Stimulated activated CD4-positive, alpha-beta T cell treated with anti-CD3 and anti-CD28 coated beads, TNF-alpha, amount 100 ng/mL, for 1 hour (primary cell): ENCODE measurements around the gene ZNF506.
"Not testable (repeated sequence)": the region's sequence is repeated elsewhere in the genome, so short reads cannot be mapped to it uniquely, and the experiment has no call there.

Experiments used
- DNase-seq, 3 donors: peaks; one replicate each; pipeline ENCODE4 v3.0.0-alpha.2; 2020; ENCODE audit warnings: low read depth in 3 of 3, low spot score in 1 of 3

The ZNF506 gene

DNA sequence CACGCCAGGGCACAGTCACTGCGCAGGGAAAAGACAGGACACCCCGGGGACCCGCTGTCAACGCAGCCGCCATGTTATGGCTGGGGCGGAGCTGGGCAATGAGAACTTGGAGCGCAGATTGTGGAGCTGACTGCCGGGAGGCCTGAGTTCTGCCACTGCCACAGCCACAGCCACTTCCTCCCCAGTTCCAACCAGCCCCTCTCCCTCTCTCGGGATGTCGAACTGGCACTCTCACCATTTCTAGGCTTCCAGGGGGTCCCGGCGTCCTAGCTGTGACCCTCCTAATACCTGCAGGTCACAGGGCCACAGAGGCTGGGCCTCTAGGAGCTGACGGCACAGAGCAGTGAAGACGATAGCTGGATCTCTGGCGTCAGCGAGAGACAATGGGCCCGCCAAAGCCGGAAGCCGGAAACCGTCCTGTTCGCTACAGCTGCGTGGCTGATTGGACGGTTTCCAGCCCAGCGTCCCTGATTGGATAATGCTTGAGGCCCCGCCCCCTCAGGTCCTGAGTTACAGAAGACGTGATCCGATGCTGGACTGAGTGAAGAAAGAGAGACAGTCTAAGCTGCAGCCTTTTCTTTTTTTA, at the start of gene ZNF506:
TSS of gene ZNF506 (minus strand) at position 385 of the 586 bp plus-strand sequence. CDS start at position 238, 147 bp downstream.
- DNase-seq, result peak; percentile 90 to 91 (median 91)

DNA sequence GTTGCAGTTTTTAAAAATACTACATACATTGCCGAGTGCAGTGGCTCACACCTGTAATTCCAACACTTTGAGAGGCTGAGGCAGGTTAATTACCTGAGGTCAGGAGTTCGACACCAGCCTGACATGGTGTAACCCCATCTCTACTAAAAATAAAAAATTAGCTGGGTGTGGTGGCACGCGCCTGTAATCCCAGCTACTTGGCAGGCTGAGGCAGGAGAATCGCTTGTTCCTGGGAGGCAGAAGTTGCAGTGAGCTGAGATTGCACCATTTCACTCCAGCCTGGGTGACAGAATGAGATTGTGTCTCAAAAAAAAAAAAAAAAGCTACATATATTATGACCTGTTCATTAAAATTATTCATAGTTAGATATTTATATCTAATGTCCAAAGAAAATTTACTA, 48.5 kb upstream of the ZNF506 start:
- DNase-seq, result not testable (repeated sequence)

DNA sequence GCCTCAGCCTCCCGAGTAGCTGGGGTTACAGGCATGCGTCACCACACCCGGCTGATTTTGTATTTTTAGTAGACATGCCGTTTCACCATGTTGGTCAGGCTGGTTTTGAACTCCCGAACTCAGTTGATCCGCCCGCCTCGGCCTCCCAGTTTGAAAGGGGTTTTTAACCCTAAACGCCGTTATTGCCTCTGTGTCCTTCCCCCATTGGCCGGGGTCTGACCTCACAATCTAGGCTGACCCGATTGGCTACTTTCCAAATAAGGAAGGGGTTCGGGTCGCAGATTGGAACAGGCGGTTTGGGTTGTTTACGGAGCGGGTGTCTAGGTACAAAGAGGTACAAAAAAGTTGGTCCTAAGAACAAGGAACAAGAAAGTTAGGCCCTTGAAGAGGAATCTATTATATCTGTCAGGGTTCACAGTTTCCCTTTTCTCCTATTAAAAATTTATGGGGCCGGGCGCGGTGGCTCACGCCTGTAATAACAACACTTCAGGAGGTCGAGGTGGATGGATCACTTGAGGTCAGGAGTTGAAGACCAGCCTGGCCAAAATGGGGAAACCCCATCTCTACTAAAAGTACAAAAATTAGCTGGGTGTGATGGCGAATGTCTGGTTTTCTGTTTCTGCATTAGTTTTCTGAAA, 45.2 kb upstream of the ZNF506 start:
- DNase-seq, result peak in 2 of 3 donors; percentile 2 to 24

DNA sequence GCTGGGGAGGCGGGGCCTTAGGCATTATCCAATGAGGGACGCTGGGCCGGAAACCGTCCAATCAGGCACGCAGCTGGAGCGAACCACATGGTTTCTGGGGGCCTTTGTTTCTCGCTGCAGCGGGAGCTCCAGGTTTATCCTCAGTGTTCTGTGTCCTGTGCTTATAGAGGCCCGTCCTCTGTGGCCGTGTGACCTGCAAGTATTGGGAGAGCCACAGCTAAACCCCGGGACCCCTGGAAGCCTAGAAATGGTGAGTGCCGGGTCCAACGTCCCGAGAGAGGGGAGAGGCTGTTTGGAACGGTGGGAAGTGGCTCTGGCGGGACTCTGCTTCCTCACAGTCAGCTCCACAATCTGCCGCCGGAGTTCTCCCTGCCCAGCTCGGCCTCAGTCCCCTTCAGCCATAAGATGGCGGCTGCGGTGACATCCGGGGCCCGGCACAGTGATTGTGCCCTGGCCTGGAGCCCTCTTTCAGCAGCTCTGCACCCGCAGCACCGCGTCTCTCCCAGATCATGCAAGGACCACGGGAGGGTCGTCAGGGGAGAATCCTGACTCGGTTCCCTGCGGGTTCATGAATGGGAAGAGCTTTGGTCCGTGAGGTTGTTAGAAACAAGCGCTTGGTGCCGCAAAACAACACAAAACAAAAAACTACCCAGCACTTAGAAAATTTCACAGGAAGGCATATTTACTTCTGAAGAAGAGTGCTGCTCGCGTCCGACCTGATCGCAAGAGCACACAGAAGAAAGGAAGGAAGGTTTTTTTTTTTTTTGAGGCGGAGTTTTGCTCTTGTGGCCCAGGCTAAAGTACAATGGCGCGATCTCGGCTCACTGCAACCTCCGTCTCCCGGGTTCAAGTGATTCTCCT, 44.4 kb upstream of the ZNF506 start, which contains the start of gene ZNF253:
TSS of gene ZNF253 (plus strand) at position 133 of the 861 bp plus-strand sequence. CDS start at position 248, 115 bp downstream.
- DNase-seq, result peak; percentile 81 to 86 (median 83)

DNA sequence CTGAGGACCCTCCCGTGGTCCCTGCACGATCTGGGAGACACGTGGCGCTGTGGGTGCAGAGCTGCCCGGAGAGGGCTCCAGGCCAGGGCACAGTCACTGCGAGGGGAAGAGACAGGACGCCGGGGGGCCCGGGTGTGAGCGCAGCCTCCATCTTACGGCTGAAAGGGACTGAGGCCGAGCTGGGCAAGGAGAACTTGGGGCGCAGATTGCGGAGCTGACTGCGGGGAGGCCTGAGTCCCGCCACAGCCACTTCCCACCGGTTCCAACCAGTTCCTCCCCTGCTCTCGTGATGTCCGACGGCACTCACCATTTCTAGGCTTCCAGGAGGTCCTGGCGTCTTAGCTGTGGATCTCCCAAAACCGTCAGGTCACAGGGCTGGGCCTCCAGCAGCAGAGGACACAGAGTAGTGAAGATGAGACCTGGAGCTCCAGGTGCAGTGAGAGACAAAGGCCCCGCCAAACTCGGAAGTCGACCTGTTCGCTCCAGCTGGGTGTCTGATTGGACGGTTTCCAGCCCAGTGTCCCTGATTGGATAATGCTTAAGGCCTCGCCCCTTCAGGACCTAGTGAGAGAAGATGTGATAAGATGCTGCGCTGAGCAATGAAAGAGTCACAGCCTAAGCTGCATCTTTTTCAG, 39.3 kb upstream of the ZNF506 start:
- DNase-seq, result peak in 1 of 3 donors; percentile 13

DNA sequence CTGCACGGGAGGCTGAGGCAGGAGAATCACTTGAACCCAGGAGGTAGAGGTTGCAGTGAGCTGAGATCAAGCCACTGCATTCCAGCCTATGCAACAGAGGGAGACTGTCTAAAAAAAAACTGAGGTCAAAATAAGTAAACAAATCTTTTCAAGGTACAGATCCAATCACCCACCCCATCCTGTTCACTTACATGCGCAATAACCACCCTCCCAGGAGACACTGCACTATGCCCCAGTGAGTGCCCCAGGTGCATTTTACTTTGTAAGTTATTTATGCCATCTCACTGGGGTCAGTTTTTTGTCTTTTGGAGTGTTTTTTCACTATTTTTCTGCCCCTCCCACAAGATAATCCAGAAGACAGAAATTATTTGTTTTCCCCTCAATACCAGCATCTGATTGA, 37.2 kb upstream of the ZNF506 start:
- no peak for DNase-seq

DNA sequence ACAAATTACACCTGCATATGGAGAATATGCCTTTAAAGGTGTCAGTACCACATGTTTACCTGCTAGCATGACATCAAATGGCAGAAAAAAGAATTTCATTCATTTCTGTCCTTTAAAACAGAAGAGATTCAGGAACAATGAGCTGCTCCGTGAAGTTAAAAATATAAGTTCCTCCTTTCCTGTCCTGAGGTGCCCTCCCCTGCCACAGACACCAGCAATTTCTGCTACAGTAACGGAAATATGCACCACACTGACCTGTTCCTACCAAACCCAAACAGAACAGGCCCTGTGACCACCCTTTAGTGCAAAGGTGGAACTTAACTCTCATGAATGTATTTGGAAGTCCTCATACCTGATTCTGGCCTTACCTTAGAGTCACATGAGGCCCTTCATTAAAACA, 30.2 kb upstream of the ZNF506 start:
- DNase-seq, result not testable (repeated sequence)

DNA sequence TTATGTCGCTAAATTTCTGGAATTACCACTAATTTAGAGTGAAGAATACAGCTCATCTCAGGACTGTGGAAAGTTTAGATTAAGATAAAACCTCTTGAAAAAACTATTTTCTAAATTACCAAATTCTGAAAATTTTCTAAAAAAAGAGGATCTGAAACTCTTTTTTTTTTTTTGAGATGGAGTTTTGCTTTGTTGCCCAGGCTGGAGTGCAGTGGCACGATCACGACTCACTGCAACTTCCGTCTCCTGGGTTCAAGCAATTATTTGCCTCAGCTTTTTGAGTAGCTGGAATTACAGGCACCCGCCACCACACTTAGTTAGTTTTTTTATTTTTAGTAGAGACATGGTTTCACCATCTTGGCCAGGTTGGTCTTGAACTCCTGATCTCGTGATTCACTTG, 27.5 kb upstream of the ZNF506 start:
- no peak for DNase-seq

DNA sequence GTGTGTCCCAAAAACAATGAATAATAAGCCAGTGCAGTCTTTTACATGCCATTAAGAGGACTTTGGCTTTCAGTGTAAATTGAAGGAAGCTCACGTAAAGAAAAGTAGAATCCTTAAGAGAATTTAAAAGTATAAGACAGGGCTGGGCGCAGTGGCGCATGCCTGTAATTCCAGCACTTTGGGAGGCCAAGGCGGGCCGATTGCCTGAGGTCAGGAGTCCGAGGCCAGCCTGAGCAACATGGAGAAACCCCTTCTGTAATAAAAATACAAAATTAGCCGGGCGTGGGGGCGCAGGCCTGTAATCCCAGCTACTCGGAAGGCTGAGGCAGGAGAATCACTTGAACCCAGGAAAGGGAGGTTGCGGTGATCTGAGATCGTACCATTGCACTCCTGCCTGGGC, 26.2 kb upstream of the ZNF506 start:
- DNase-seq, result no peak

DNA sequence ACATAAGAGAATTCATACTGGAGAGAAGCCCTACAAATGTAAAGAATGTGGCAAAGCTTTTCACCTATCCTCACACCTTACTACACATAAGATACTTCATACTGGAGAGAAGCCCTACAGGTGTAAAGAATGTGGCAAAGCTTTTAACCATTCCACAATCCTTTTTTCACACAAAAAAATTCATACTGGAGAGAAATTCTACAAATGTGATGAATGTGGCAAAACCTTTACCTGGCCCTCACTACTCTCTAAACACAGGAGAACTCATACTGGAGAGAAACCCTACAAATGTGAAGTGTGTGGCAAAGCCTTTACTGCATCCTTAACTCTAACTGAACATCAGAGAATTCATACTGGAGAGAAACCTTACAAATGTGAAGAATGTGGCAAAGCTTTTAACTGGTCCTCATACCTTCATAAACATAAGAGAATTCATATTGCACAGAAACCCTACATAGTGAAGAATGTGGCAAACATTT, 14.0 kb upstream of the ZNF506 start:
- no peak for DNase-seq

DNA sequence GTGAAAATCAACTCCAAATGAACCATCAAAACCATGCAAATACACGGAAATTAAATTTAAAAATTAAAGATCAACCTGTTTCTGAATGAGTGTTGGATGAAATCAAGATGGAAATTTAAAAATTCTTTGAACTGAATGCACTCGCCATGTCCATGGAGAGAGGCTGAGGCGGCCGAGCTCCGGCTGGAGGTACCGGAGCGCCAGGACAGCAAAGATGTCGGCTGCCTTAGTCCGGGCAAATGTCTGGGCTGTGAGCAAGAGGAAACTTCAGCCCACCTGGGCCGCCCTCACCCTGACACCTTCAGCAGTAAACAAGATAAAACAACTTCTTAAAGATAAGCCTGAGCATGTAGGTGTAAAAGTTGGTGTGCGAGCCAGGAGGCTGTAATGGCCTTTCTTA, 5.3 kb upstream of the ZNF506 start:
- no peak for DNase-seq

DNA sequence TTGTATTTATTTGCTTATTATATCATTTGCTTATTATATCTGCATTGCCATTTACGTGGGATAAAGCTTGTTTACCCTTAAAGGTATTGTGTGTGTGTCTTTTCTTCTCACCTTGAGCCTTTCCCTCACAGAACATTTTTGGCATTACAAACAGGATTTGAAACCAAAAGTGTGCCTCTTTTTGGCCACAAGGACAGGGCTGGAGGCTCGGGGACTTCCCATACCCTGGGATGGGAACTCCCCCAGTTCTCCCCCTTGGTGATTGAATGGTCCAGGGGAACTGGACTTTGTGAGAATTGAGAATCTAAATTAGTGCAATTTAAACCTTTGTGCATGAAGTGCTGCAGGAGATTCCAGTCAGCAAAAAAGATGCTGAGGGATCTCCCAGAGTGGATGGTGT, 2.4 kb upstream of the ZNF506 start:
- DNase-seq, result no peak

DNA sequence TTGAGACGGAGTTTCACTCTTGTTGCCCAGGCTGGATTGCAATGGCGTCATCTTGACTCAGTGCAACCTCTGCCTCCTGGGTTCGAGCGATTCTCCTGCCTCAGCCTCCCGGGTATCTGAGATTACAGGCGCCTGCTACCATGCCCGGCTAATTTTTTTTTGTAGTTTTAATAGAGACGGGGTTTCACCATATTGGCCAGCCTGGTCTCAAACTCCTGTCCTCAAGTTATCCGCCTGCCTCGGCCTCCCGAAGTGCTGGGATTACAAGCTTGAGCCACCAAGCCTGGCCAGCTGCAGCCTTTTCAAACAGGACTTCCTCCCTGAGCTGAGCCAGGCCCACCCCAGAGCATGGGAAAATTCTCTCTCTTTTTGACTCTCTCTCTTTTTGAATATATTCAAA, 426 bp upstream of the ZNF506 start:
- not testable (repeated sequence) for DNase-seq

DNA sequence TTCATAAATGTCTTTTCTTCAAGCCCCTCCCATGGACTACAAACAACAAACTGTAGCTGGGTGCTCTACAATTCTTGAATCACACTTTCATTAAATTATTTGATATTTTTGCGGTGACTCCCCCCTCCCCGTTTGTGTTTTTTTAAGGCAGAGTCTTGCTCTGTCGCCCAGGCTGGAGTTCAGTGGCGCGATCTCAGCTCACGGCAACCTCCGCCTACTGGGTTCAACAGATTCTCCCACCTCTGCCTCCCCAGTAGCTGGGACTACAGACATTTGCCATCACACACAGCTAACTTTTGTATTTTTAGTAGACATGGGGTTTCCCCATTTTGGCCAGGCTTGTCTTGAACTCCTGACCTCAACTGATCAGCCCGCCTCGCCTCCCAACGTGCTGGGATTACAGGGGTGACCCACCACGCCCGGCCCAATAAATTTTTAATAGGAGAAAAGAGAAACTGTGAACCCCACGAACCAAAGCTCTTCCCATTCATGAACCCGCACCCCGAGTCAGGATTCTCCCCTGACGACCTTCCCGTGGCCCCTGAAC, 703 bp downstream of the ZNF506 start:
- DNase-seq, result no peak

DNA sequence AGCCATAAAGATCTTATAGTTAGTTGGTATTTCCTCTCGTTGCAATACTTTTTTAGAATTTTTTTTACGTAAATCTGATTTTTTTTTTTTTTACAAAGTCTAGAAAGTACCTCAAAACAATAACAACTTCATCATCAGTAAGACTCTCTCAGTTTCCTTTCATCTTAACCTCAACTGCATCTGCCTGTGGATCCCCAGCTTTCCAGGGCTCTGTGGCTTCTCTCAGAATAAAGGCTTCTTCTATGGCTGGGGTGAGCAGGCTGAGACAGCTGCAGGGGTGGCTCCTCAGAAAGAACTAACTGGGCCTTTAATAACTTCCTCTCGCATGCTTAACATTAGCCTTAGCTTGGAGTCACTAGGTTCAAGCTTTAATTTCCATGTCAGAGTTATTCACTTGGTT, 4.2 kb downstream of the ZNF506 start:
- DNase-seq, result peak in 2 of 3 donors; percentile 5 to 17

DNA sequence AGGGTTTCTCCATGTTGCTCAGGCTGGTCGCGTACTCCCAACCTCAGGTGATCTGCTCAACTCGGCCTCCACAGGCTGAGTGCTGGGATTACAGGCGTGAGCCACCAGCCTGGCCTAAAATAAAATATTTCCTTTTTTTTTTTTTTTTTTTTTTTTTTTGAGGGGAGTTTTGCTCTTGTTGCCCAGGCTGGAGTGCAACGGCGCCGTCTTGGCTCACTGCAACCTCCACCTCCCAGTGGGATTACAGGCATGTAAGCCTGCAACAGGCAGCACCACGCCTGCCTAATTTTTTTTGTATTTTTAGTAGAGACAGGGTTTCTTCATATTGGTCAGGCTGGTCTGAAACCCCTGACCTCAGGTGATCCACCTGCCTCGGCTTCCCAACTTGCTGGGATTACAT, 4.9 kb downstream of the ZNF506 start:
- DNase-seq, result no peak

DNA sequence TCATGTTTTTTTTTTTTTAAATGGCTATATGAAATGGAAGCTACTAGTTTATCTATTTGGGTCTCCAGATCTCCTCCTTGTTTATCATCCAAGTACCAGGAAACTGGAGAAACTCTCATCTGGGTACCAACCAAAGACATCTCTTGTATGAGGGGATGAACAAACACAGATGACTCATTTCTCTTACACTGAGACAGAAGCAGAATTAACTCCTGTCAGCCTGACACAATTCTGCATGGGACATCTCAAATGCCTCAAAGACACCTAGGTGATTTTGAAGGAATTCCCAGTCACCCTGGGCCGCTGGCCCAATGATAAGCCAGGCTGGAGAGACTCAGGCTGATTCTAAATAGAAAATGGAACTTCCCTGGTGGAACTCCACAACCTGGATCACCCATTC, 9.6 kb downstream of the ZNF506 start:
- not testable (repeated sequence) for DNase-seq

DNA sequence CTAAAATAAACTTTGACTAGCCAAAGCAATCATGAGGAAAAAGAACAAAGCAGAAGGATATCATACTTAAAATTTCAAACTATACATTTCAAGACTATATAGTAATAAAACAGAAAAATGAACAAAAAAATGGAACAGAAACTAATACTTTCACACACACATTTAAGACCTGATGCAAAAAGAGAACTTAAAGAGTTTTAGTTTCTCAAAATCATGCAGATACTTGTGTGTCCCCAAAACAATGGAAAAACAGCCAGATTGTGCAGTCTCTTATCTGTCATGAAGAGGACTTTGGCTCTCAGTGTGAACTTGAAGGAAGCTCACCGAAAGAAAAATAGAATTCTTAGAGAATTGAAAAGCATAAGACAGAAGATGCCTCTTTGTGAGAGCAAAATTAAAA, 16.1 kb downstream of the ZNF506 start:
- no peak for DNase-seq

DNA sequence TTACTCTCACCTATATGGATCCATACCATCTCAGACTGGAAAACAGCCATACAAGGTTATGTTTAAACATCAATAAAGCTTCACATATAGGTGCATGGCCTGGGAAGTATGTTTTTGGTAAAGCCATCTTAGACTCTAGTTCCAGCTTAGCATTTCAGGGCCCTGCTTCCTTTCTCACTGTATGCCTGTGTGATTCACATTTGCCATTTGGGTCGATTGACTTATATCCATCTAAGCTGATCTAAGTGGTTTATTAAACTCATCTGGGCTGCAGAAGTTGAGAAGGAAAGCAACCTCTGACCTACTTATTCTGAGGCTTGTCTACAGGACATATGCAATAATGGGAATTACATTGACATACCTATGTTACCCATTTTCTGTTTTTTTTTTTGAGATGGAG, 33.5 kb downstream of the ZNF506 start:
- DNase-seq, result no peak

DNA sequence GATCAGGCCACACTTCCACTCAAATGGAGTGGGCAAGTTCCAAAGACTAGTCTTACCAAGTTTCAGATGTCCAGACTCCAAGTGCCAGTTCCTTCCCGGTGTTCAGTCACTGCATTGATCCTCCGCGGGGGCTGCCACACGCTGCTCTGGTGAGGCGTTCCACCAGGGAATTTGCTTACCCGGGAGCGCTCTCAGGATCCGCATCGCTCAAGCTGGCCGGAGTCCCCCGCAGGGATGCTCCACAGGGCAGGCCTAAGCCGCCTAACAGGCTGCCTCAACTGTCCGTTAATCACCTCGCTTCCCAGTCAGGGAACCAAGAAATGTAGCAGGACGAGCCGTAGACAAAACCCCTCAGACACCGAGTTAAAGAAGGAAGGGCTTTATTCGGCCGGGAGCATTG, 36.1 kb downstream of the ZNF506 start:
- DNase-seq, result not testable (repeated sequence)

DNA sequence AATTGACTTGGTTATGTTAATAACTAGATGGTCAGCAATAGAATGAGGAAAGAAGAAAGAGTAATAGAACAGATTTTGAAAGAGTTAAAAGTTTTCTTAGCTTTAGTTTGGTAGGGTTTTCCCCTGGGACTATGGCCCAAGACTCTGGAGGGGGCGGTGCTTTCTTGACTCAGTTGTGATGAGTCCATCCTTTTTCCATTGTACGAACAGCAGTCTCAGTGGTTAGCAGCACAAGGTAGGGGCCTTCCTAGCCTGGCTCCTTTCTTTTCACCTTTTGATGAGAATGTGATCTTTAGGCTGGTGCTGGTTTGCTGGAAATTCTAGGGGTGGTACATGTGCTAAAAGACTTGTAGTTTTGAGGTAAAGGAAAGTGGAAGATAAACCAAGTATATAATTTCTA, 38.8 kb downstream of the ZNF506 start:
- DNase-seq, result no peak
